ENCODE data around the gene PCIF1. TPM values are rescaled to one million over a fixed set of nuclear protein-coding genes. Genes with fewer than 3 reads are reported as not detected.
"Not testable (repeated sequence)": the region's sequence is repeated elsewhere in the genome, so short reads cannot be mapped to it uniquely, and the experiment has no call there.

Gene PCIF1
- total RNA-seq, 1 donor from 2014 or later: 42.1 TPM

DNA sequence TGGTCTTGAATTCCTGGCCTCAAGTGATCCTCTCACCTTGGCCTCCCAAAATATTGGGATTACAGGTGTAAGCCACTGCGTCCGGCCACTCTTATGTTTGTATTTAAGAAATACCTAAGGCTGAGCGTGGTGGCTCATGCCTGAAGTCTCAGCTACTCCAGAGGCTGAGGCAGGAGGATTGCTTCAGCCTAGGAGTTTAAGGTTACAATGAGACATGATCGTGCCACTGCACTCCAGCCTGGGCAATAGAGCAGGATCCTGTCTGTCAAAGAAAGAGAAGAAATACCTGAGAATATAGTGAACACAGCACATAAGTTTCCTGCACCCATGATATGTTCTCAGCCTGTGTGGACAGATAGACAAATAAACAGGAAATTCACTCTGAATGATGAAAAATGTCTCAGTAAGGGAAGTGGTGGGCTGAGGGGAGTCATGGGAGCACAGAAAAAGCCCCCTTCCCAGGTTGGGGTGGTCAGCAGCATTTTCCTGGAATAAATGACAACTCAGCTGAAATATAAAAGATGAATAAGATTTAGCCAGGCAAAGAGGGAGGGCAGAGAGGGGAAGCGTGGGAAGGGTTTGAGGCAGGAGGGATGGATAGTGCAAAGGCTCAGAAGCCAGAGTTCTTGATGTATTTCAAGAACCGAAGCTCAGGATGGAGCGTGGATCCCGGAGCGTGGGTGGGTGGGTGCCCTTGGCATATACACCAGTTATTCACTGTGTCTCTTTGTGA is 60.4 kb downstream of the PCIF1 start:
- Mint-ChIP-seq H3K36me3 (ENCODE audit: unreplicated experiment) (no peaks in the 10 kb centered on the region), H3K4me3 (ENCODE audit: unreplicated experiment) (no peak overlapping the region), H3K9me3 (ENCODE audit: unreplicated experiment) (no peaks in the 10 kb centered on the region), H3K4me1 (ENCODE audit: unreplicated experiment) (peaks cover 6% of the 10 kb centered on the region), H3K27me3 (ENCODE audit: unreplicated experiment) (peaks cover 26% of the 10 kb centered on the region), H3K27ac (ENCODE audit: unreplicated experiment) (no peak overlapping the region)
- TF ChIP-seq, protein P1, sequence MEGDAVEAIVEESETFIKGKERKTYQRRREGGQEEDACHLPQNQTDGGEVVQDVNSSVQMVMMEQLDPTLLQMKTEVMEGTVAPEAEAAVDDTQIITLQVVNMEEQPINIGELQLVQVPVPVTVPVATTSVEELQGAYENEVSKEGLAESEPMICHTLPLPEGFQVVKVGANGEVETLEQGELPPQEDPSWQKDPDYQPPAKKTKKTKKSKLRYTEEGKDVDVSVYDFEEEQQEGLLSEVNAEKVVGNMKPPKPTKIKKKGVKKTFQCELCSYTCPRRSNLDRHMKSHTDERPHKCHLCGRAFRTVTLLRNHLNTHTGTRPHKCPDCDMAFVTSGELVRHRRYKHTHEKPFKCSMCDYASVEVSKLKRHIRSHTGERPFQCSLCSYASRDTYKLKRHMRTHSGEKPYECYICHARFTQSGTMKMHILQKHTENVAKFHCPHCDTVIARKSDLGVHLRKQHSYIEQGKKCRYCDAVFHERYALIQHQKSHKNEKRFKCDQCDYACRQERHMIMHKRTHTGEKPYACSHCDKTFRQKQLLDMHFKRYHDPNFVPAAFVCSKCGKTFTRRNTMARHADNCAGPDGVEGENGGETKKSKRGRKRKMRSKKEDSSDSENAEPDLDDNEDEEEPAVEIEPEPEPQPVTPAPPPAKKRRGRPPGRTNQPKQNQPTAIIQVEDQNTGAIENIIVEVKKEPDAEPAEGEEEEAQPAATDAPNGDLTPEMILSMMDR (IDR thresholded peaks at IDR 0.05): no peak
- no peak for DNase-seq (ENCODE audit: extremely low spot score, unreplicated experiment)

DNA sequence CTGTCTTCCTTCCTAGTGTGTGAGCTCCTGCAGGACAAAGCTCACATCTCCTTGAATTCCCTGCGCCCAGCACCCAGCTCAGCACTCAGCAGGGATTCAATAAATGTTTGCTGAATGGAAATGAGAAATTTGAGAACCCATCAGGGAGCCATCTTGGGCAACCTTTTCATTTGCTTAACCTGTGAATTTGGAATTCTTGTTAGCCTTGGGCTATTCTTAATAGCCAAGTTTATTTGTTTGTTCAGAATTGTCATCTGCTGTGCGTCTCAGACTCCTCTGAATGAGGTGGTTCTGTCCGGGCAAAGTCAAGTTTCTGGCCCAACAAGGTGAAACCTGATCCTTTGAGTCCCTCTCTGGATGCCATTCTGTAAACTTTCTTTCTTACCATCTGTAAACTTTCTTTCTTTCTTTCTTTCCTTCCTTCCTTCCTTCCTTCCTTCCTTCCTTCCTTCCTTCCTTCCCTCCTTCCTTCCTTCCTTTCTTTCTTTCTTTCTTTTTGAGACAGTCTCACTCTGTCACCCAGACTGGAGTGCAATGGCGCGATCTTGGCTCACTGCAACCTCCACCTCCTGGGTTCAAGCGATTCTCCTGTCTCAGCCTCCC is 61.1 kb downstream of the PCIF1 start:
- H3K36me3 Mint-ChIP-seq (ENCODE audit: unreplicated experiment); H3K4me1 Mint-ChIP-seq (ENCODE audit: unreplicated experiment); H3K27ac Mint-ChIP-seq (ENCODE audit: unreplicated experiment); H3K9me3 Mint-ChIP-seq (ENCODE audit: unreplicated experiment); DNase-seq (ENCODE audit: extremely low spot score, unreplicated experiment); H3K4me3 Mint-ChIP-seq (ENCODE audit: unreplicated experiment): not testable (repeated sequence)
- peaks cover 29% of the 10 kb centered on the region for H3K27me3 Mint-ChIP-seq (ENCODE audit: unreplicated experiment)

DNA sequence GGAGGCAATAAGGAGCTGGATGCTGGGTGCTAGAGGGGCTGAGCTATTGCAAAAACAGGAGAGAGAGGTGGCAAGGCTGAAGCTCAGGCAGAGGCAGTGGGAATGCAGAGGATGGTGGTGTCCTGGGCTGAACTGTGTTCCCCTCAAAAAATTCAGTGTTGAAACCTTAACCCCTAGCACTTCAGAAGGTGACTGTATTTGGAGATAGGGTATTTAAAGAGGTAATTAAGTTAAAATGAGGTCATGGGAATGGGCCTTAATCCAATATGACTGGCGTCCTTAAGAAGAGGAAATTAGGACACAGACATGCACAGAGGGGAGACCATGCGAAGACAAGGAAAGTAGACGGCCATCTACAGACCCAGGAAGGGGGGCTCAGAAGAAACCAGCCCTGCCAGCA is 62.7 kb downstream of the PCIF1 start:
- H3K36me3 Mint-ChIP-seq (ENCODE audit: unreplicated experiment): no peaks in the 10 kb centered on the region
- H3K4me1 Mint-ChIP-seq (ENCODE audit: unreplicated experiment): peaks cover 6% of the 10 kb centered on the region
- H3K4me3 Mint-ChIP-seq (ENCODE audit: unreplicated experiment): no peak overlapping the region
- TF ChIP-seq, protein P1 (IDR thresholded peaks at IDR 0.05): no peak
- no peaks in the 10 kb centered on the region for H3K9me3 Mint-ChIP-seq (ENCODE audit: unreplicated experiment)
- peaks cover 39% of the 10 kb centered on the region for H3K27me3 Mint-ChIP-seq (ENCODE audit: unreplicated experiment)
- H3K27ac Mint-ChIP-seq (ENCODE audit: unreplicated experiment): no peak overlapping the region
- DNase-seq (ENCODE audit: extremely low spot score, unreplicated experiment): no peak

Other genes starting within 250 kb of the PCIF1 start
- gene WFDC13, start 232.6 kb upstream of the PCIF1 start, total RNA-seq: not detected in 2 replicates
- gene WFDC10B, start 229.7 kb upstream of the PCIF1 start, total RNA-seq: not detected in 2 replicates
- gene SPINT4, start 212.3 kb upstream of the PCIF1 start, total RNA-seq: not detected in 2 replicates
- gene WFDC3, start 142.8 kb upstream of the PCIF1 start, total RNA-seq: 0.91 TPM in 1 of 2 replicates, not detected in the other
- gene DNTTIP1, start 142.7 kb upstream of the PCIF1 start, total RNA-seq: 23.2 and 30.0 TPM in 2 replicates
- gene UBE2C, start 122.0 kb upstream of the PCIF1 start, total RNA-seq: 21.3 and 21.9 TPM in 2 replicates
- gene TNNC2, start 107.4 kb upstream of the PCIF1 start, total RNA-seq: 1.2 TPM in 1 of 2 replicates, not detected in the other
- 24.4 and 25.6 TPM in 2 replicates for gene SNX21, start 100.9 kb upstream of the PCIF1 start, total RNA-seq
- gene ACOT8, start 77.3 kb upstream of the PCIF1 start, total RNA-seq: 23.6 and 23.9 TPM in 2 replicates
- gene ZSWIM3, start 77.1 kb upstream of the PCIF1 start, total RNA-seq: 3.9 and 4.4 TPM in 2 replicates
- 12.6 and 13.3 TPM in 2 replicates for gene ZSWIM1, start 53.5 kb upstream of the PCIF1 start, total RNA-seq
- 2.9 TPM in 2 replicates for gene SPATA25, start 47.1 kb upstream of the PCIF1 start, total RNA-seq
- 7.3 and 7.4 TPM in 2 replicates for gene NEURL2, start 43.5 kb upstream of the PCIF1 start, total RNA-seq
- 310 and 318 TPM in 2 replicates for gene CTSA, start 43.3 kb upstream of the PCIF1 start, total RNA-seq
- 195 and 211 TPM in 2 replicates for gene PLTP, start 22.5 kb upstream of the PCIF1 start, total RNA-seq
- gene ZNF335, start 37.5 kb downstream of the PCIF1 start, total RNA-seq: 23.9 and 24.6 TPM in 2 replicates
- not detected in 2 replicates for gene MMP9, start 74.2 kb downstream of the PCIF1 start, total RNA-seq
- 1.7 TPM in 1 of 2 replicates, not detected in the other for gene SLC12A5, start 94.5 kb downstream of the PCIF1 start, total RNA-seq
- 29.8 and 39.0 TPM in 2 replicates for gene NCOA5, start 155.3 kb downstream of the PCIF1 start, total RNA-seq
- gene CD40, start 183.6 kb downstream of the PCIF1 start, total RNA-seq: 1.6 and 2.2 TPM in 2 replicates

Data from osteocyte (in vitro differentiated cells).